ENCODE results near the gene CYTH2. TPM values are rescaled to one million over a fixed set of nuclear protein-coding genes. Genes with fewer than 3 reads are reported as not detected.

Gene CYTH2
- total and polyA plus RNA-seq, 9 of the 15 experiments (the other 6 are each of a cell fraction or from before 2014, with no cell fraction given): 1.8 to 45.2 (median 23.8) TPM

DNA sequence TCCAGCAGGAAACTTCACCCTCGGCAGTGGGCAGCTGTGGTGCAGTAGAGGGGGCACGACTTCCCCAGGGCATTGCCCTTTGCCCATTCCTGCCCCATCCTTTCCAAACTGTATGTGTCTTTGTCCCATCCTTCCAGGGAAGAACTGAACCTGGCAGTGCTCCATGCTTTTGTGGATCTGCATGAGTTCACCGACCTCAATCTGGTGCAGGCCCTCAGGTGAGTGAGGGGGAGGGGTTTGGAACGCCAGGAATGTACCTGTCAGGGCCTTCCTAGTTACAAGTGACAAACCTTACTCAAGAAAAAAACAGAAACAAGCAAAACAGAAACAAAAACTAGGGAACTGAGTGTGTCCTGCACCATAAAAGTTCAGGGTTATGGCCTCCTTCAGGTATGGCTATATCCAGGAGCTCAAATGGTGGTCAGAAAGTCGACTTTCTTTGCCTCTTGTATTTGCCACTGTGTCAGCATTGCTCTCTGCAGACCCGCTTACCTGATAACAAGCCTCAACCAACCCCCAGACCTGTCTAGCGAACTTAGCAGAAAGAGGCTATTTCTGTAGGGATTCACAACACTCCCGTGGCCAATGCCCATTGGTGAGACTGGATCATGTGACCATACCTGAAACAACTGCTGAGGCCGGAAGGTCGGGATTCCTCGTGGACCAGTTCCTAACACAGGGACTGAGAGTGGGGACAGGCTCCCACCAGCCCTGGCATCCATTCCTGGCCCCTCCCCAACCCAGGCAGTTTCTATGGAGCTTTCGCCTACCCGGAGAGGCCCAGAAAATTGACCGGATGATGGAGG, 4.2 kb downstream of the CYTH2 start:
- Histone ChIP-seq H3K27ac (ENCODE audit: extremely low read depth, low read depth, low read length) (no peak overlapping the region), H3K27me3 (ENCODE audit: control insufficient read depth in 2 of 2, insufficient read depth in 2 of 2, low read length in 2 of 2) (no peaks in the 10 kb centered on the region), H3K9ac (ENCODE audit: insufficient read depth in 1 of 2, low read depth in 2 of 2, low read length in 2 of 2) (no peak overlapping the region; a peak in 1 of 4 replicates), H2AFZ (ENCODE audit: low read depth, low read length) (no peak overlapping the region), H4K20me1 (replicated peaks; ENCODE audit: control insufficient read depth, insufficient read depth, low read length) (peaks cover 16% of the 10 kb centered on the region), H3K4me3 (no peak overlapping the region), H3K9me1 (ENCODE audit: control insufficient read depth, insufficient read depth, low read length) (peaks cover 3% of the 10 kb centered on the region), H3K9me3 (replicated peaks; ENCODE audit: control insufficient read depth, insufficient read depth, low read depth, low read length) (no peaks in the 10 kb centered on the region), H3K79me2 (ENCODE audit: control insufficient read depth, insufficient read depth, low read length) (peaks cover 16% of the 10 kb centered on the region), H3K4me1 (replicated peaks in 1 of 2; ENCODE audit: control insufficient read depth in 2 of 2, insufficient read depth in 2 of 2, low read length in 2 of 2) (peaks cover 3 to 19% of the 10 kb centered on the region in 2 experiments; a peak in 4 of 5 replicates), H3K4me2 (ENCODE audit: insufficient read depth, low read length) (no peak overlapping the region), H3K36me3 (ENCODE audit: control insufficient read depth, insufficient read depth, low read length) (peaks cover 78% of the 10 kb centered on the region)
- intact Hi-C loops (cut with micrococcal nuclease): no loop called here
- in situ Hi-C loops (cut with MboI): no loop called here
- CTCF ChIA-PET (ENCODE audit: low intra/inter-chr PET ratio): no interaction called here
- no TSS peak for BruUV-seq (replicated peaks)
- 87% methylated on average over 14 of the region's 14 CpGs for WGBS (ENCODE audit: insufficient coverage, low coverage, missing lambda C conversion rate)
- no peak for ATAC-seq
- TF ChIP-seq ZNF316 (IDR thresholded peaks at IDR 0.05) (no peak), TFE3 (CRISPR knock-in tag; IDR thresholded peaks at IDR 0.05) (peak; percentile 66), ZNF146 (CRISPR knock-in tag; IDR thresholded peaks at IDR 0.05; ENCODE audit: unreplicated experiment) (no peak), USF2 (CRISPR knock-in tag; IDR thresholded peaks at IDR 0.05) (peak; percentile 43; the same call in 1 of the 2 replicates), SREBF1 (IDR thresholded peaks at IDR 0.05; ENCODE audit: borderline replicate concordance, low read depth, low read length) (no peak), POLR2AphosphoS5 (IDR thresholded peaks at IDR 0.05; ENCODE audit: control insufficient read depth, insufficient read depth, low read depth, low read length) (peak; percentile 16; the same call in 1 of the 2 replicates), RAD51 (IDR thresholded peaks at IDR 0.05; ENCODE audit: borderline replicate concordance, low read depth) (peak; percentile 31; the same call in 1 of the 2 replicates), USF1 (CRISPR knock-in tag; IDR thresholded peaks at IDR 0.05) (peak; percentile 57), ZNF561 (CRISPR knock-in tag; conservative IDR thresholded peaks at IDR 0.05) (no peak)
- TF ChIP-seq, protein P1, sequence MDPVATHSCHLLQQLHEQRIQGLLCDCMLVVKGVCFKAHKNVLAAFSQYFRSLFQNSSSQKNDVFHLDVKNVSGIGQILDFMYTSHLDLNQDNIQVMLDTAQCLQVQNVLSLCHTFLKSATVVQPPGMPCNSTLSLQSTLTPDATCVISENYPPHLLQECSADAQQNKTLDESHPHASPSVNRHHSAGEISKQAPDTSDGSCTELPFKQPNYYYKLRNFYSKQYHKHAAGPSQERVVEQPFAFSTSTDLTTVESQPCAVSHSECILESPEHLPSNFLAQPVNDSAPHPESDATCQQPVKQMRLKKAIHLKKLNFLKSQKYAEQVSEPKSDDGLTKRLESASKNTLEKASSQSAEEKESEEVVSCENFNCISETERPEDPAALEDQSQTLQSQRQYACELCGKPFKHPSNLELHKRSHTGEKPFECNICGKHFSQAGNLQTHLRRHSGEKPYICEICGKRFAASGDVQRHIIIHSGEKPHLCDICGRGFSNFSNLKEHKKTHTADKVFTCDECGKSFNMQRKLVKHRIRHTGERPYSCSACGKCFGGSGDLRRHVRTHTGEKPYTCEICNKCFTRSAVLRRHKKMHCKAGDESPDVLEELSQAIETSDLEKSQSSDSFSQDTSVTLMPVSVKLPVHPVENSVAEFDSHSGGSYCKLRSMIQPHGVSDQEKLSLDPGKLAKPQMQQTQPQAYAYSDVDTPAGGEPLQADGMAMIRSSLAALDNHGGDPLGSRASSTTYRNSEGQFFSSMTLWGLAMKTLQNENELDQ (CRISPR knock-in tag; IDR thresholded peaks at IDR 0.05; ENCODE audit: borderline replicate concordance): no peak
- no peak for DNase-seq (ENCODE audit: extremely low read depth in 1 of 4, low spot score in 3 of 4)
- FAIRE-seq: peak; percentile 51
- POLR2A ChIA-PET: interaction anchor here (0.6 to 1.3 kb wide), 3 partner anchors 8 to 16 kb away, joined by 3 to 5 read pairs (median 3); no protein-coding TSS in a partner anchor

Measured in K562 (cell line).